ENCODE measurements around the gene SPEG. TPM values are rescaled to one million over a fixed set of nuclear protein-coding genes. Genes with fewer than 3 reads are reported as not detected.

SPEG gene
- total and polyA plus RNA-seq, 2 of the 8 experiments (the other 6 are each of a cell fraction or from before 2014, with no cell fraction given): 19.9 to 32.0 TPM

DNA sequence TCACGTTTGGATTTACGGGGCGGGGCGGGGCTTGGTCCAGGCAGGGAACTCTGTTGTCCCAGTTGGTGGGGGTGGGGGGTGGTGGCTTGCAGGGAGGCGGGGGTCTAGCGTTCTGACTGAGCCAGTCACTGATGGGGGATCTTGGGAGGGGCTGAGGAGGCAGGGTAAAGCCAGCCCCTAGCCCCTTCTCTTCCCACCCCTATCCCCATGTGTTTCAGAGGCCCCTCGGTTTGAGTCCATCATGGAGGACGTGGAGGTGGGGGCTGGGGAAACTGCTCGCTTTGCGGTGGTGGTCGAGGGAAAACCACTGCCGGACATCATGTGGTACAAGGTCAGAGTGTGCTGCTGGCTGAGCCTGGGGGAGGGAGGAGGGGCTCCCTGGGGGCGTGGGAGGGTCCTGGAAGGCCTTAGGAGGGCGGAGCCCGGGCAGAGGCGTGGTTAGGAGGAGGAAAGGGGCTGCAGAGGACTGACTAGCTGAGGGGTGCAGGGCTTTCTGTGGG is 42.1 kb downstream of the SPEG start (continued):
- TF ChIP-seq, protein P1, sequence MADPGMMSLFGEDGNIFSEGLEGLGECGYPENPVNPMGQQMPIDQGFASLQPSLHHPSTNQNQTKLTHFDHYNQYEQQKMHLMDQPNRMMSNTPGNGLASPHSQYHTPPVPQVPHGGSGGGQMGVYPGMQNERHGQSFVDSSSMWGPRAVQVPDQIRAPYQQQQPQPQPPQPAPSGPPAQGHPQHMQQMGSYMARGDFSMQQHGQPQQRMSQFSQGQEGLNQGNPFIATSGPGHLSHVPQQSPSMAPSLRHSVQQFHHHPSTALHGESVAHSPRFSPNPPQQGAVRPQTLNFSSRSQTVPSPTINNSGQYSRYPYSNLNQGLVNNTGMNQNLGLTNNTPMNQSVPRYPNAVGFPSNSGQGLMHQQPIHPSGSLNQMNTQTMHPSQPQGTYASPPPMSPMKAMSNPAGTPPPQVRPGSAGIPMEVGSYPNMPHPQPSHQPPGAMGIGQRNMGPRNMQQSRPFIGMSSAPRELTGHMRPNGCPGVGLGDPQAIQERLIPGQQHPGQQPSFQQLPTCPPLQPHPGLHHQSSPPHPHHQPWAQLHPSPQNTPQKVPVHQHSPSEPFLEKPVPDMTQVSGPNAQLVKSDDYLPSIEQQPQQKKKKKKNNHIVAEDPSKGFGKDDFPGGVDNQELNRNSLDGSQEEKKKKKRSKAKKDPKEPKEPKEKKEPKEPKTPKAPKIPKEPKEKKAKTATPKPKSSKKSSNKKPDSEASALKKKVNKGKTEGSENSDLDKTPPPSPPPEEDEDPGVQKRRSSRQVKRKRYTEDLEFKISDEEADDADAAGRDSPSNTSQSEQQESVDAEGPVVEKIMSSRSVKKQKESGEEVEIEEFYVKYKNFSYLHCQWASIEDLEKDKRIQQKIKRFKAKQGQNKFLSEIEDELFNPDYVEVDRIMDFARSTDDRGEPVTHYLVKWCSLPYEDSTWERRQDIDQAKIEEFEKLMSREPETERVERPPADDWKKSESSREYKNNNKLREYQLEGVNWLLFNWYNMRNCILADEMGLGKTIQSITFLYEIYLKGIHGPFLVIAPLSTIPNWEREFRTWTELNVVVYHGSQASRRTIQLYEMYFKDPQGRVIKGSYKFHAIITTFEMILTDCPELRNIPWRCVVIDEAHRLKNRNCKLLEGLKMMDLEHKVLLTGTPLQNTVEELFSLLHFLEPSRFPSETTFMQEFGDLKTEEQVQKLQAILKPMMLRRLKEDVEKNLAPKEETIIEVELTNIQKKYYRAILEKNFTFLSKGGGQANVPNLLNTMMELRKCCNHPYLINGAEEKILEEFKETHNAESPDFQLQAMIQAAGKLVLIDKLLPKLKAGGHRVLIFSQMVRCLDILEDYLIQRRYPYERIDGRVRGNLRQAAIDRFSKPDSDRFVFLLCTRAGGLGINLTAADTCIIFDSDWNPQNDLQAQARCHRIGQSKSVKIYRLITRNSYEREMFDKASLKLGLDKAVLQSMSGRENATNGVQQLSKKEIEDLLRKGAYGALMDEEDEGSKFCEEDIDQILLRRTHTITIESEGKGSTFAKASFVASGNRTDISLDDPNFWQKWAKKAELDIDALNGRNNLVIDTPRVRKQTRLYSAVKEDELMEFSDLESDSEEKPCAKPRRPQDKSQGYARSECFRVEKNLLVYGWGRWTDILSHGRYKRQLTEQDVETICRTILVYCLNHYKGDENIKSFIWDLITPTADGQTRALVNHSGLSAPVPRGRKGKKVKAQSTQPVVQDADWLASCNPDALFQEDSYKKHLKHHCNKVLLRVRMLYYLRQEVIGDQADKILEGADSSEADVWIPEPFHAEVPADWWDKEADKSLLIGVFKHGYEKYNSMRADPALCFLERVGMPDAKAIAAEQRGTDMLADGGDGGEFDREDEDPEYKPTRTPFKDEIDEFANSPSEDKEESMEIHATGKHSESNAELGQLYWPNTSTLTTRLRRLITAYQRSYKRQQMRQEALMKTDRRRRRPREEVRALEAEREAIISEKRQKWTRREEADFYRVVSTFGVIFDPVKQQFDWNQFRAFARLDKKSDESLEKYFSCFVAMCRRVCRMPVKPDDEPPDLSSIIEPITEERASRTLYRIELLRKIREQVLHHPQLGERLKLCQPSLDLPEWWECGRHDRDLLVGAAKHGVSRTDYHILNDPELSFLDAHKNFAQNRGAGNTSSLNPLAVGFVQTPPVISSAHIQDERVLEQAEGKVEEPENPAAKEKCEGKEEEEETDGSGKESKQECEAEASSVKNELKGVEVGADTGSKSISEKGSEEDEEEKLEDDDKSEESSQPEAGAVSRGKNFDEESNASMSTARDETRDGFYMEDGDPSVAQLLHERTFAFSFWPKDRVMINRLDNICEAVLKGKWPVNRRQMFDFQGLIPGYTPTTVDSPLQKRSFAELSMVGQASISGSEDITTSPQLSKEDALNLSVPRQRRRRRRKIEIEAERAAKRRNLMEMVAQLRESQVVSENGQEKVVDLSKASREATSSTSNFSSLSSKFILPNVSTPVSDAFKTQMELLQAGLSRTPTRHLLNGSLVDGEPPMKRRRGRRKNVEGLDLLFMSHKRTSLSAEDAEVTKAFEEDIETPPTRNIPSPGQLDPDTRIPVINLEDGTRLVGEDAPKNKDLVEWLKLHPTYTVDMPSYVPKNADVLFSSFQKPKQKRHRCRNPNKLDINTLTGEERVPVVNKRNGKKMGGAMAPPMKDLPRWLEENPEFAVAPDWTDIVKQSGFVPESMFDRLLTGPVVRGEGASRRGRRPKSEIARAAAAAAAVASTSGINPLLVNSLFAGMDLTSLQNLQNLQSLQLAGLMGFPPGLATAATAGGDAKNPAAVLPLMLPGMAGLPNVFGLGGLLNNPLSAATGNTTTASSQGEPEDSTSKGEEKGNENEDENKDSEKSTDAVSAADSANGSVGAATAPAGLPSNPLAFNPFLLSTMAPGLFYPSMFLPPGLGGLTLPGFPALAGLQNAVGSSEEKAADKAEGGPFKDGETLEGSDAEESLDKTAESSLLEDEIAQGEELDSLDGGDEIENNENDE (IDR thresholded peaks at IDR 0.05; ENCODE audit: insufficient replicate concordance, low read length): no peak
- TF ChIP-seq CHD2 (IDR thresholded peaks at IDR 0.05; ENCODE audit: low read length): no peak
- peak; percentile 68; the same call in 1 of the 2 replicates for TF ChIP-seq POLR2AphosphoS5 (IDR thresholded peaks at IDR 0.05; ENCODE audit: low read depth, low read length)
- no peak for TF ChIP-seq SAP30 (IDR thresholded peaks at IDR 0.05; ENCODE audit: insufficient read depth, insufficient replicate concordance, low read length)
- 0 out of 2 replicates have a peak, but pooled peaks have one; percentile 20 for TF ChIP-seq PHF8 (conservative IDR thresholded peaks at IDR 0.05; ENCODE audit: low read depth, low read length)
- TF ChIP-seq CEBPB (IDR thresholded peaks at IDR 0.05; ENCODE audit: low read depth, low read length): no peak
- TF ChIP-seq BACH1 (IDR thresholded peaks at IDR 0.05; ENCODE audit: low read length): no peak
- no peak for TF ChIP-seq CBX5 (IDR thresholded peaks at IDR 0.05; ENCODE audit: low read depth, low read length)
- TF ChIP-seq RFX5 (IDR thresholded peaks at IDR 0.05; ENCODE audit: borderline replicate concordance, low read depth, low read length): no peak
- no peak for TF ChIP-seq POU5F1 (IDR thresholded peaks at IDR 0.05; ENCODE audit: low read depth, low read length)
- no peak for TF ChIP-seq BCL11A (IDR thresholded peaks at IDR 0.05; ENCODE audit: low read depth in 2 of 2, low read length in 2 of 2)
- no peak for TF ChIP-seq CHD1 (IDR thresholded peaks at IDR 0.05; ENCODE audit: low read depth, low read length)
